H1 (cell line): Measurements from ENCODE around the gene SPIRE1. TPM values are rescaled to one million over a fixed set of nuclear protein-coding genes. Genes with fewer than 3 reads are reported as not detected.

Experiments used
- CTCF ChIA-PET: fragments of 300-600 bp; sonication (Branson Sonifier 250); formaldehyde crosslinking; loops from one replicate; lab custom pipeline; 2021; ENCODE audit not compliant: partially characterized antibody; lab: Charles Lee
- POLR2A ChIA-PET: fragments of 300-600 bp; sonication (Branson Sonifier 250); formaldehyde crosslinking; loops from one replicate; lab custom pipeline; 2021; ENCODE audit warnings: inconsistent platforms; ENCODE audit not compliant: partially characterized antibody; lab: Charles Lee
- DNase-seq, 2 experiments: peaks; one replicate each; pipeline versions ENCODE4 v3.0.0 to v3.0.0-alpha.2; 2010 to 2022; ENCODE audit warnings: low spot score in 2 of 2, low read depth in 1 of 2, mixed read lengths in 1 of 2
- FAIRE-seq: peaks from 2 replicates; lab custom pipeline; 2011; peaks lifted over from hg19 to GRCh38; lab: Jason Lieb, UNC
- H2AFZ ChIP-seq: 2 replicates; pipeline ENCODE4 v1.8.1; 2012; ENCODE audit warnings: low read length, inconsistent platforms
- H2AK5ac ChIP-seq: 2 replicates; pipeline ENCODE4 v1.6.1; 2013; ENCODE audit warnings: low read depth, low read length
- H2BK120ac ChIP-seq: replicated peaks from 2 replicates; pipeline ENCODE3; 2013; ENCODE audit warnings: low read depth, low read length, inconsistent platforms
- H2BK12ac ChIP-seq: 2 replicates; pipeline ENCODE4 v1.6.1; 2013; ENCODE audit warnings: low read depth, low read length
- H2BK15ac ChIP-seq: 2 replicates; pipeline ENCODE4 v1.6.1; 2013; ENCODE audit warnings: low read length
- H2BK20ac ChIP-seq: 2 replicates; pipeline ENCODE4 v1.6.1; 2013; ENCODE audit warnings: low read length
- H2BK5ac ChIP-seq: 2 replicates; pipeline ENCODE4 v1.6.1; 2013; ENCODE audit warnings: low read depth, low read length
- H3K14ac ChIP-seq: 2 replicates; pipeline ENCODE4 v1.6.1; 2013; ENCODE audit warnings: inconsistent platforms; ENCODE audit not compliant: insufficient read length
- H3K18ac ChIP-seq: 2 replicates; pipeline ENCODE4 v1.6.1; 2013; ENCODE audit warnings: low read length; ENCODE audit errors: extremely low read depth
- H3K23ac ChIP-seq: 2 replicates; pipeline ENCODE4 v1.6.1; 2013; ENCODE audit warnings: inconsistent platforms; ENCODE audit not compliant: insufficient read length
- H3K23me2 ChIP-seq: 2 replicates; pipeline ENCODE4 v1.6.1; 2013; ENCODE audit warnings: low read depth, low read length
- H3K27ac ChIP-seq: 2 replicates; pipeline ENCODE4 v1.6.1; 2011; ENCODE audit warnings: low read depth, low read length, inconsistent platforms
- H3K27me3 ChIP-seq, 4 experiments: replicated peaks in 1 of 4; 1 replicate in 1 of 4; 2 replicates in 3 of 4; pipeline versions ENCODE4 v1.6.1 to v1.8.1; 2011 to 2013; ENCODE audit warnings: low read length in 3 of 4, mild to moderate bottlenecking in 3 of 4, inconsistent platforms in 2 of 4, mixed read lengths in 2 of 4, moderate library complexity in 1 of 4; ENCODE audit not compliant: control insufficient read depth in 3 of 4, insufficient read depth in 3 of 4; ENCODE audit errors: extremely low read depth in 1 of 4
- H3K36me3 ChIP-seq, 4 experiments: 2 replicates each; pipeline versions ENCODE4 v1.6.1 to v1.8.1; 2011 to 2013; ENCODE audit warnings: mild to moderate bottlenecking in 4 of 4, low read length in 3 of 4, moderate library complexity in 2 of 4, control low read depth in 1 of 4, inconsistent platforms in 1 of 4; ENCODE audit not compliant: insufficient read depth in 4 of 4, control insufficient read depth in 2 of 4
- H3K4ac ChIP-seq: replicated peaks from 2 replicates; pipeline ENCODE3; 2013; ENCODE audit warnings: low read length, low read depth, mixed read lengths, inconsistent platforms; ENCODE audit not compliant: insufficient read length
- H3K4me1 ChIP-seq, 4 experiments: replicated peaks in 1 of 4; 1 replicate in 1 of 4; 2 replicates in 3 of 4; pipeline versions ENCODE4 v1.6.1 to v1.8.1; 2011 to 2013; ENCODE audit warnings: low read length in 3 of 4, inconsistent platforms in 2 of 4, mixed read lengths in 1 of 4; ENCODE audit not compliant: insufficient read depth in 4 of 4, control insufficient read depth in 3 of 4
- H3K4me2 ChIP-seq, 2 experiments: 2 replicates each; pipeline versions ENCODE4 v1.6.1 to v1.8.1; 2011 to 2013; ENCODE audit warnings: low read depth in 2 of 2, low read length in 2 of 2, control low read depth in 1 of 2, inconsistent platforms in 1 of 2, mild to moderate bottlenecking in 1 of 2; ENCODE audit not compliant: insufficient read depth in 1 of 2
- H3K4me3 ChIP-seq, 4 experiments: fragments of 200-600, 300-600 bp in 1 of 4; sonication (generic), shearing (Covaris generic), sonication (Bioruptor Twin) in 1 of 4; 2 replicates each; pipeline versions ENCODE4 v1.5.1 to v1.8.1; 2011 to 2016; ENCODE audit warnings: low read length in 4 of 4, low read depth in 3 of 4, control low read depth in 2 of 4, inconsistent platforms in 2 of 4, mild to moderate bottlenecking in 2 of 4, mixed read lengths in 1 of 4, moderate library complexity in 1 of 4; ENCODE audit not compliant: insufficient read depth in 2 of 4; ENCODE audit errors: extremely low read depth in 1 of 4
- H3K56ac ChIP-seq: replicated peaks from 2 replicates; pipeline ENCODE3; 2013; ENCODE audit warnings: low read depth, mild to moderate bottlenecking, mixed read lengths, low read length, inconsistent platforms; ENCODE audit not compliant: insufficient read length
- H3K79me1 ChIP-seq: 2 replicates; pipeline ENCODE4 v1.6.1; 2013; ENCODE audit warnings: low read depth, low read length, control low read depth
- H3K79me2 ChIP-seq, 2 experiments: 2 replicates each; pipeline versions ENCODE4 v1.6.1 to v1.8.1; 2012 to 2013; ENCODE audit warnings: low read length in 2 of 2, mild to moderate bottlenecking in 2 of 2, inconsistent platforms in 1 of 2; ENCODE audit not compliant: insufficient read depth in 2 of 2, control insufficient read depth in 1 of 2
- H3K9ac ChIP-seq, 4 experiments: replicated peaks in 1 of 4; 1 replicate in 1 of 4; 2 replicates in 3 of 4; pipeline versions ENCODE4 v1.6.1 to v1.8.1; 2011 to 2013; ENCODE audit warnings: low read depth in 3 of 4, low read length in 3 of 4, control low read depth in 2 of 4, mild to moderate bottlenecking in 2 of 4, moderate library complexity in 2 of 4, inconsistent platforms in 1 of 4; ENCODE audit errors: extremely low read depth in 1 of 4
- H3K9me3 ChIP-seq, 2 experiments: 2 replicates each; pipeline versions ENCODE4 v1.6.1 to v1.8.1; 2012 to 2013; ENCODE audit warnings: mild to moderate bottlenecking in 2 of 2, moderate library complexity in 2 of 2, control low read depth in 1 of 2, inconsistent platforms in 1 of 2, low read depth in 1 of 2, low read length in 1 of 2, mixed read lengths in 1 of 2; ENCODE audit not compliant: insufficient read depth in 2 of 2
- H4K20me1 ChIP-seq, 2 experiments: replicated peaks in 1 of 2; 2 replicates each; pipeline versions ENCODE3 to v1.8.1; 2011 to 2013; ENCODE audit warnings: inconsistent platforms in 2 of 2, low read length in 2 of 2, mild to moderate bottlenecking in 1 of 2; ENCODE audit not compliant: insufficient read depth in 2 of 2, control insufficient read depth in 1 of 2
- H4K5ac ChIP-seq: 2 replicates; pipeline ENCODE4 v1.6.1; 2013; ENCODE audit warnings: low read length, low read depth, mixed read lengths, inconsistent platforms; ENCODE audit not compliant: insufficient read length
- H4K8ac ChIP-seq: 2 replicates; pipeline ENCODE4 v1.8.0; 2013; ENCODE audit warnings: mild to moderate bottlenecking, moderate library complexity, low read length, inconsistent platforms; ENCODE audit not compliant: insufficient read depth; ENCODE audit errors: extremely low read depth
- H4K91ac ChIP-seq: replicated peaks from 2 replicates; pipeline ENCODE3; 2013; ENCODE audit warnings: low read length, mixed read lengths, inconsistent platforms; ENCODE audit not compliant: insufficient read length
- ASH2L ChIP-seq: fragments of 200-600, 300-600 bp; sonication (generic); IDR thresholded peaks from one replicate; pipeline ENCODE4 v1.7.1; 2017; ENCODE audit warnings: low read length
- NANOG ChIP-seq: IDR thresholded peaks from 2 replicates; pipeline ENCODE4 v1.6.1; 2011; ENCODE audit warnings: low read length, low read depth, mild to moderate bottlenecking, inconsistent platforms; ENCODE audit not compliant: insufficient read depth, poor library complexity, severe bottlenecking
- WGBS, 2 experiments: shearing (Covaris generic) in 1 of 2; methylation state at CpG; one replicate each; pipeline versions ENCODE4 v1.1.6 to v1.1.7; 2013 to 2015; ENCODE audit warnings: low lambda C conversion rate in 2 of 2, mixed read lengths in 2 of 2, inconsistent platforms in 1 of 2, low coverage in 1 of 2, missing lambda C conversion rate in 1 of 2; ENCODE audit not compliant: insufficient replicate concordance in 2 of 2, insufficient coverage in 1 of 2, insufficient read length in 1 of 2; ENCODE audit errors: extremely low coverage in 1 of 2, missing lambda C conversion rate in 1 of 2; 5-methylcytosine and 5-hydroxymethylcytosine counted together
- polyA plus RNA-seq, 7 experiments: library from polyadenylated mRNA; depleted of rRNA in 3 of 7; stranded (reverse) in 5 of 7; unstranded in 2 of 7; fragments of >200 nt in 5 of 7; fragments of 200-250 nt in 2 of 7; gene quantifications; 1 replicate in 5 of 7; 2 replicates in 1 of 7; 4 replicates in 1 of 7; pipeline versions ENCODE4 v1.2.1 to v1.2.3, GENCODE V29; 2011 to 2013; ENCODE audit warnings: missing spikeins in 2 of 7, mixed read lengths in 2 of 7
- total RNA-seq: library from RNA; stranded (reverse); fragmentation: NEBNext Ultra II Directional; extraction: Animal tissue kit (Norgen Biotek cat#: 25700); gene quantifications from 2 replicates; pipeline ENCODE4 v1.2.1, GENCODE V29; 2021

SPIRE1 gene
- total and polyA plus RNA-seq, 2 of the 8 experiments (the other 6 are each of a cell fraction or from before 2014, with no cell fraction given): 6.0 to 21.5 TPM

GRCh38 chr18:12647773-12648172 lies 10.1 kb downstream of the SPIRE1 start:
- H4K8ac ChIP-seq: no peak overlapping the region
- no peak overlapping the region for H3K27ac ChIP-seq
- H2BK12ac ChIP-seq: no peak overlapping the region
- TF ChIP-seq NANOG (peak; percentile 91), ASH2L (no peak)
- TF ChIP-seq, all 59 proteins: peak for 1
- 53% methylated on average over 3 of the region's 3 CpGs; no CpG with 5 or more reads in 1 of the 2 experiments for WGBS, 2 experiments
- no peak overlapping the region for H3K9ac ChIP-seq
- H3K27me3 ChIP-seq: no peaks in the 10 kb centered on the region
- H3K23ac ChIP-seq: no peak overlapping the region
- no peak overlapping the region for H3K4ac ChIP-seq
- H3K9me3 ChIP-seq: no peaks in the 10 kb centered on the region
- no peak overlapping the region for H2AK5ac ChIP-seq
- H3K36me3 ChIP-seq: 0 out of 8 replicates have a peak, but pooled peaks cover 0 to 3% (median 0%) of the 10 kb centered on the region in 4 experiments
- H3K23me2 ChIP-seq: peaks cover 2% of the 10 kb centered on the region; the same call in 1 of the 2 replicates
- no peak overlapping the region for H3K56ac ChIP-seq
- no peaks in the 10 kb centered on the region for H4K20me1 ChIP-seq
- H2BK15ac ChIP-seq: no peak overlapping the region
- POLR2A ChIA-PET: no interaction called here
- no peak overlapping the region; a peak in 1 of 8 replicates for H3K4me3 ChIP-seq
- CTCF ChIA-PET: no interaction called here
- no peak overlapping the region for H2BK20ac ChIP-seq
- peaks cover 0 to 34% of the 10 kb centered on the region in 2 experiments; a peak in 2 of 4 replicates for H3K79me2 ChIP-seq
- no peak overlapping the region for H4K91ac ChIP-seq
- no peak overlapping the region for H4K5ac ChIP-seq
- no peaks in the 10 kb centered on the region for H3K79me1 ChIP-seq
- H2AFZ ChIP-seq: no peak overlapping the region
- no peak overlapping the region for H3K14ac ChIP-seq
- H3K18ac ChIP-seq: no peak overlapping the region
- no peak overlapping the region for H2BK5ac ChIP-seq
- H3K4me2 ChIP-seq: 0 out of 4 replicates have a peak overlapping the region, but pooled peaks of 1 of the 2 experiments have one; percentile 7
- peaks cover 5 to 11% (median 7%) of the 10 kb centered on the region in 4 experiments for H3K4me1 ChIP-seq
- no peak for DNase-seq
- FAIRE-seq: no peak
- no peak overlapping the region for H2BK120ac ChIP-seq
